Panc1 (cell line): ENCODE measurements around the gene SLC12A5.

Experiments used
- CTCF ChIP-seq: fragments of 450-650 bp; IDR thresholded peaks from 2 replicates; pipeline ENCODE4 v1.5.1; 2017; ENCODE audit warnings: mild to moderate bottlenecking
- SIN3A ChIP-seq: IDR thresholded peaks from 2 replicates; pipeline ENCODE4 v1.6.1; 2012; ENCODE audit warnings: low read depth, mild to moderate bottlenecking, low read length, moderate library complexity, borderline replicate concordance; ENCODE audit not compliant: insufficient read depth

GRCh38 chr20:46062621-46063020 is 33.6 kb downstream of the SLC12A5 start:
- TF ChIP-seq SIN3A (no peak), CTCF (no peak)
